Globus pallidus (tissue), 1 donor: ENCODE data around the gene ATF5.
A peak's percentile ranks its signal among the peaks of the same experiment; 100 is the strongest.

ENCODE experiments used
- DNase-seq: peaks from one replicate; pipeline ENCODE4 v3.0.0-alpha.2; 2015; ENCODE audit warnings: low spot score

ATF5 gene

GRCh38 chr19:49894879-49895565 lies 34.0 kb upstream of the ATF5 start:
- DNase-seq: no peak

GRCh38 chr19:49895566-49896297 lies 33.3 kb upstream of the ATF5 start:
- no peak for DNase-seq

- DNase-seq: peak; percentile 51
Observed at GRCh38 chr19:49896863-49897621, 32.0 kb upstream of the ATF5 start, which contains the start of gene IL4I1. Gene IL4I1 (minus strand): TSS chr19:49896887. CDS start chr19:49896160, 727 bp downstream.

GRCh38 chr19:49904136-49904535 lies 24.9 kb upstream of the ATF5 start:
- no peak for DNase-seq

- peak; percentile 80 for DNase-seq
Observed at GRCh38 chr19:49906879-49907564, 22.0 kb upstream of the ATF5 start.

GRCh38 chr19:49907745-49908446 lies 21.1 kb upstream of the ATF5 start:
- DNase-seq: no peak

GRCh38 chr19:49908480-49909420 lies 20.3 kb upstream of the ATF5 start:
- DNase-seq: no peak

GRCh38 chr19:49910179-49910578 lies 18.8 kb upstream of the ATF5 start:
- no peak for DNase-seq

GRCh38 chr19:49911381-49912145 lies 17.4 kb upstream of the ATF5 start:
- DNase-seq: peak; percentile 62

GRCh38 chr19:49912965-49913685 lies 15.9 kb upstream of the ATF5 start:
- no peak for DNase-seq

GRCh38 chr19:49913720-49914119 lies 15.3 kb upstream of the ATF5 start:
- DNase-seq: no peak

GRCh38 chr19:49915271-49915670 lies 13.7 kb upstream of the ATF5 start:
- DNase-seq: no peak

GRCh38 chr19:49916839-49917733 lies 11.9 kb upstream of the ATF5 start:
- DNase-seq: peak; percentile 27

- DNase-seq: no peak
Observed at GRCh38 chr19:49918089-49918488, 10.9 kb upstream of the ATF5 start.

GRCh38 chr19:49920624-49921363 lies 8.2 kb upstream of the ATF5 start:
- DNase-seq: no peak

- DNase-seq: no peak
Observed at GRCh38 chr19:49921871-49922795, 6.9 kb upstream of the ATF5 start.
